Left lung (tissue), 10 donors: ENCODE measurements around the gene NXN. TPM values are rescaled to one million over a fixed set of nuclear protein-coding genes. Genes with fewer than 3 reads are reported as not detected.

Experiments used
- ATAC-seq: fragments of 200-7000 bp; cut with Tn5 transposase; one replicate; pipeline ENCODE4 v1.9.1; 2020; ENCODE audit warnings: moderate library complexity
- DNase-seq, 4 donors: peaks; one replicate each; pipeline ENCODE4 v3.0.0-alpha.2; 2013 to 2020
- H3K27ac ChIP-seq, 2 donors: fragments of 200-600 bp; sonication (generic) in 1 of 2; one replicate each; pipeline versions ENCODE4 v1.5.0 to v1.8.0; 2020 to 2021
- H3K27me3 ChIP-seq, 2 donors: fragments of 200-600 bp; sonication (generic) in 1 of 2; one replicate each; pipeline versions ENCODE4 v1.5.0 to v1.8.0; 2020 to 2021
- H3K36me3 ChIP-seq, 2 donors: fragments of 200-600 bp; sonication (generic) in 1 of 2; one replicate each; pipeline versions ENCODE4 v1.5.0 to v1.8.0; 2020 to 2021
- H3K4me1 ChIP-seq, 2 donors: fragments of 200-600 bp; one replicate each; pipeline ENCODE4 v1.8.0; 2021
- H3K4me3 ChIP-seq, 2 donors: fragments of 200-600 bp; sonication (generic) in 1 of 2; one replicate each; pipeline versions ENCODE4 v1.5.0 to v1.8.0; 2020 to 2021; ENCODE audit warnings: mild to moderate bottlenecking in 1 of 2
- H3K9me3 ChIP-seq, 2 donors: fragments of 200-600 bp; sonication (generic) in 1 of 2; one replicate each; pipeline versions ENCODE4 v1.5.0 to v1.8.0; 2020 to 2021
- CTCF ChIP-seq, 2 donors: fragments of 200-600 bp; sonication (generic) in 1 of 2; IDR thresholded peaks; one replicate each; pipeline versions ENCODE4 v1.5.0 to v1.8.0; 2021; ENCODE audit warnings: antibody characterized with exemption in 2 of 2
- intact Hi-C, 2 donors: fragments of 100-400 bp; cut with DNase I; formaldehyde crosslinking; loops; one replicate each; pipeline versions ENCODE4 v1.11.2 to v1.14.2; 2022
- polyA plus RNA-seq, 6 donors: library from polyadenylated mRNA; unstranded; fragments of 120-200 nt; gene quantifications; one replicate each; pipeline ENCODE4 v1.2.1, GENCODE V29; 2013; ENCODE audit not compliant: insufficient read length in 6 of 6
- total RNA-seq, 2 donors: library from RNA; stranded (reverse); fragmentation: NEBNext Ultra II Directional; extraction: Animal tissue kit (Norgen Biotek cat#: 25700); gene quantifications; one replicate each; pipeline ENCODE4 v1.2.1, GENCODE V29; 2021
- donor health status: DM: no; HTN: yes; CAD: no.
- donor health status: DM: no; HTN: no; CAD: no.

Gene NXN
- total and polyA plus RNA-seq, 8 donors: 33.8 to 59.1 (median 55.1) TPM

- Histone ChIP-seq H3K27ac (no peak overlapping the region), H3K4me3 (no peak overlapping the region), H3K36me3 (peaks cover 0 to 65% of the 10 kb centered on the region in 2 donors), H3K27me3 (no peaks in the 10 kb centered on the region), H3K4me1 (peaks cover 0 to under 1% of the 10 kb centered on the region in 2 donors), H3K9me3 (no peaks in the 10 kb centered on the region)
- no peak for TF ChIP-seq CTCF (IDR thresholded peaks at IDR 0.05)
- intact Hi-C loops: no loop called here
- ATAC-seq (no peak), DNase-seq (peak in 1 of 4 donors; percentile 40)
Measured at GRCh38 chr17:1013729-1014090, 34.1 kb upstream of the NXN start.

- peaks cover 0 to 67% of the 10 kb centered on the region in 2 donors for H3K36me3 ChIP-seq
- no peak for ATAC-seq
- no peak overlapping the region for H3K27ac ChIP-seq
- no peaks in the 10 kb centered on the region for H3K4me1 ChIP-seq
- H3K27me3 ChIP-seq: no peaks in the 10 kb centered on the region
- intact Hi-C loops: no loop called here
- no peaks in the 10 kb centered on the region for H3K9me3 ChIP-seq
- H3K4me3 ChIP-seq: no peak overlapping the region
- DNase-seq: no peak
- TF ChIP-seq CTCF (IDR thresholded peaks at IDR 0.05): no peak
Measured at GRCh38 chr17:1012823-1013728, 33.5 kb upstream of the NXN start.

- H3K27me3 ChIP-seq: no peaks in the 10 kb centered on the region
- no peaks in the 10 kb centered on the region for H3K9me3 ChIP-seq
- DNase-seq (peak in 1 of 4 donors; percentile 65), ATAC-seq (no peak)
- no peak overlapping the region for H3K4me3 ChIP-seq
- TF ChIP-seq CTCF (IDR thresholded peaks at IDR 0.05): no peak
- intact Hi-C loops: no loop called here
- peaks cover 0 to 72% of the 10 kb centered on the region in 2 donors for H3K36me3 ChIP-seq
- H3K27ac ChIP-seq: no peak overlapping the region
- H3K4me1 ChIP-seq: no peaks in the 10 kb centered on the region
Measured at GRCh38 chr17:1011760-1012735, 32.5 kb upstream of the NXN start.

- no peak for TF ChIP-seq CTCF (IDR thresholded peaks at IDR 0.05)
- no peak overlapping the region for H3K4me3 ChIP-seq
- no peaks in the 10 kb centered on the region for H3K27me3 ChIP-seq
- peaks cover 0 to 73% of the 10 kb centered on the region in 2 donors for H3K36me3 ChIP-seq
- no peaks in the 10 kb centered on the region for H3K9me3 ChIP-seq
- ATAC-seq: no peak
- no peak overlapping the region for H3K27ac ChIP-seq
- peak in 1 of 4 donors; percentile 26 for DNase-seq
- peaks cover 0 to 5% of the 10 kb centered on the region in 2 donors for H3K4me1 ChIP-seq
- intact Hi-C loops: no loop called here
Measured at GRCh38 chr17:1011138-1011537, 31.6 kb upstream of the NXN start.
